ENCODE results near the gene CSF2RB.
"Not testable (repeated sequence)": the region's sequence is repeated elsewhere in the genome, so short reads cannot be mapped to it uniquely, and the experiment has no call there.

The CSF2RB gene

DNA sequence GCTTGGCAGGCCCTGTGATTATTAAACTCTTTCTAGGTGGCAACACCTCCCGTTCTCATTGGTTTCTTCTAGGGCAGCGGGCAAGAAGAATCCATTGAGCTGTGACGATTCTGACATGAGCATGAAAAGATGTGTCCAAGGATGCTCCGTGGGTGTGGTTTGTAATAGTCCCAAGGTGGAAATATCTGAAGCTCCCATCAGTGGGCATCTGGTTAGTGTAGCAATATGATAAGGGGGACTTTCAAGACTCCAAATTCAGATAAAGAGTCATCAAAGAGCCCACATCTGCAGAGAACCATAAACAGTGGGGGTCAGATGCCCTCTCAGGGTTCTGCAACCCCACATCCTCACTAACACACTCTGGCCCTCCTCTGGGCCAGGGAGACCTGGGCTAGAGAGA lies 63.2 kb downstream of the CSF2RB start:
- Histone ChIP-seq H3K9me3 (ENCODE audit: control insufficient read depth, insufficient read depth, low read depth, low read length) (no peaks in the 10 kb centered on the region), H3K36me3 (ENCODE audit: control insufficient read depth, insufficient read depth, low read length) (no peaks in the 10 kb centered on the region), H3K9ac (ENCODE audit: low read length) (no peak overlapping the region)

GRCh38 chr22:36977401-36977861 lies 64.0 kb downstream of the CSF2RB start:
- 0 out of 2 replicates have a peak, but pooled peaks cover 6% of the 10 kb centered on the region for H3K4me1 ChIP-seq (ENCODE audit: control insufficient read depth, insufficient read depth, low read length)
- H3K27ac ChIP-seq (ENCODE audit: low read depth, low read length) = no peak overlapping the region
- H3K9ac ChIP-seq (ENCODE audit: low read length) = no peak overlapping the region
- H3K4me3 ChIP-seq (ENCODE audit: low read depth, low read length) = peak overlapping the region; percentile 43
- H3K27me3 ChIP-seq (ENCODE audit: control insufficient read depth, insufficient read depth, low read length) = no peaks in the 10 kb centered on the region
- H3K36me3 ChIP-seq (ENCODE audit: control insufficient read depth, insufficient read depth, low read length) = no peaks in the 10 kb centered on the region
- no peaks in the 10 kb centered on the region for H3K9me3 ChIP-seq (ENCODE audit: control insufficient read depth, insufficient read depth, low read depth, low read length)

More for the DNA sequence above, 63.2 kb downstream of the CSF2RB start:
- Histone ChIP-seq H3K4me1 (ENCODE audit: control insufficient read depth, insufficient read depth, low read length) (0 out of 2 replicates have a peak, but pooled peaks cover 6% of the 10 kb centered on the region), H3K4me3 (ENCODE audit: low read depth, low read length) (no peak overlapping the region), H3K27ac (ENCODE audit: low read depth, low read length) (no peak overlapping the region), H3K27me3 (ENCODE audit: control insufficient read depth, insufficient read depth, low read length) (no peaks in the 10 kb centered on the region)

GRCh38 chr22:36977947-36978660 lies 64.7 kb downstream of the CSF2RB start:
- Histone ChIP-seq H3K27ac (ENCODE audit: low read depth, low read length) (no peak overlapping the region), H3K9ac (ENCODE audit: low read length) (no peak overlapping the region), H3K36me3 (ENCODE audit: control insufficient read depth, insufficient read depth, low read length) (no peaks in the 10 kb centered on the region), H3K4me3 (ENCODE audit: low read depth, low read length) (peak overlapping the region; percentile 43), H3K9me3 (ENCODE audit: control insufficient read depth, insufficient read depth, low read depth, low read length) (no peaks in the 10 kb centered on the region), H3K4me1 (ENCODE audit: control insufficient read depth, insufficient read depth, low read length) (0 out of 2 replicates have a peak, but pooled peaks cover 6% of the 10 kb centered on the region), H3K27me3 (ENCODE audit: control insufficient read depth, insufficient read depth, low read length) (no peaks in the 10 kb centered on the region)

DNA sequence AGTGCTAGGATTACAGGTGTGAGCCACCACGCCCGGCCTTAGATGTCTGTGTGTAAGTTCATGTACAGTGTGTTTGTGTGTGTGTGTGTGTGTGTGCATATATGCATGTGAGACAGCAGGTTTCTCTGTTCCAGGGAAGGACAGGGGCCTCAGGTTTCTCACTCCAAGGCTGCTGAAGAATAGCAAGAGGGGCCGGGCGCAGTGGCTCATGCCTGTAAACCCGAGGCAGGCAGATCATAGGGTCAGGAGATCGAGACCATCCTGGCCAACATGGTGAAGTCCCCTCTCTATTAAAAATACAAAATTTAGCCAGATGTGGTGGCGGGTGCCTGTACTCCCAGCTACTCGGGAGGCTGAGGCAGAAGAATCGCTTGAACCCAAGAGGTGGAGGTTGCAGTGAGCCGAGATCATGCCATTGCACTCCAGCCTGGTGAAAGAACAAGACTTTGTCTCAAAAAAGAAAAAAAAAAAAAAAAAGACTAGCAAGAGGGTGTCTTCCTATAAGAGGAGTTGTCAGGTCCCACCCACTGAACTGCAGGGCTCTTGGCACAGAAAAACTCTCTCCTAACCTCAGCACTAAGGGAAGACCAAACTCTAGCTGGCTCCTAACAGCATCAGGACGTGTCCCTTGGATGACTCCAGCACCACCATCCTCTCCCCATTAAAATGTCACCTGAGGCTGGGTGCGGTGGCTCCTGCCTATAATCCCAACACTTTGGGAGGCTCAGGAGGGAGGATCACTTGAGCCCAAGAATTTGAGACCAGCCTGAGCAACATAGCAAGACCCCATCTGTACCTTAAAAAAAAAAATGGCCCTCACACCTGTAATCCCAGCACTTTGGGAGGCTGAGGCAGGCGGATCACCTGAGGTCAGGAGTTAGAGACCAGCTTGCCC lies 65.8 kb downstream of the CSF2RB start:
- no peak overlapping the region for H3K9ac ChIP-seq (ENCODE audit: low read length)
- H3K27me3 ChIP-seq (ENCODE audit: control insufficient read depth, insufficient read depth, low read length) = no peaks in the 10 kb centered on the region
- H3K4me3 ChIP-seq (ENCODE audit: low read depth, low read length) = no peak overlapping the region
- H3K4me1 ChIP-seq (ENCODE audit: control insufficient read depth, insufficient read depth, low read length) = 0 out of 2 replicates have a peak, but pooled peaks cover 6% of the 10 kb centered on the region
- no peaks in the 10 kb centered on the region for H3K9me3 ChIP-seq (ENCODE audit: control insufficient read depth, insufficient read depth, low read depth, low read length)
- H3K27ac ChIP-seq (ENCODE audit: low read depth, low read length) = no peak overlapping the region
- no peaks in the 10 kb centered on the region for H3K36me3 ChIP-seq (ENCODE audit: control insufficient read depth, insufficient read depth, low read length)

- H3K4me3 ChIP-seq (ENCODE audit: low read depth, low read length) = no peak overlapping the region
- H3K9me3 ChIP-seq (ENCODE audit: control insufficient read depth, insufficient read depth, low read depth, low read length) = peaks cover 11% of the 10 kb centered on the region
- no peak overlapping the region for H3K9ac ChIP-seq (ENCODE audit: low read length)
- no peaks in the 10 kb centered on the region for H3K36me3 ChIP-seq (ENCODE audit: control insufficient read depth, insufficient read depth, low read length)
- 0 out of 2 replicates have a peak, but pooled peaks cover 6% of the 10 kb centered on the region for H3K4me1 ChIP-seq (ENCODE audit: control insufficient read depth, insufficient read depth, low read length)
- H3K27ac ChIP-seq (ENCODE audit: low read depth, low read length) = no peak overlapping the region
- no peaks in the 10 kb centered on the region for H3K27me3 ChIP-seq (ENCODE audit: control insufficient read depth, insufficient read depth, low read length)
Measured at GRCh38 chr22:36981247-36981775, 67.9 kb downstream of the CSF2RB start.

- H3K4me1 ChIP-seq (ENCODE audit: control insufficient read depth, insufficient read depth, low read length) = 0 out of 2 replicates have a peak, but pooled peaks cover 6% of the 10 kb centered on the region
- peaks cover 17% of the 10 kb centered on the region for H3K9me3 ChIP-seq (ENCODE audit: control insufficient read depth, insufficient read depth, low read depth, low read length)
- no peak overlapping the region for H3K27ac ChIP-seq (ENCODE audit: low read depth, low read length)
- no peaks in the 10 kb centered on the region for H3K27me3 ChIP-seq (ENCODE audit: control insufficient read depth, insufficient read depth, low read length)
- H3K36me3 ChIP-seq (ENCODE audit: control insufficient read depth, insufficient read depth, low read length) = no peaks in the 10 kb centered on the region
- H3K4me3 ChIP-seq (ENCODE audit: low read depth, low read length) = no peak overlapping the region
- no peak overlapping the region for H3K9ac ChIP-seq (ENCODE audit: low read length)
Measured at GRCh38 chr22:36982136-36982535, 68.7 kb downstream of the CSF2RB start.

GRCh38 chr22:36985211-36985889 lies 71.9 kb downstream of the CSF2RB start:
- Histone ChIP-seq H3K9me3 (ENCODE audit: control insufficient read depth, insufficient read depth, low read depth, low read length) (peaks cover 17% of the 10 kb centered on the region), H3K4me3 (ENCODE audit: low read depth, low read length) (no peak overlapping the region), H3K9ac (ENCODE audit: low read length) (no peak overlapping the region), H3K27me3 (ENCODE audit: control insufficient read depth, insufficient read depth, low read length) (no peaks in the 10 kb centered on the region), H3K27ac (ENCODE audit: low read depth, low read length) (no peak overlapping the region), H3K36me3 (ENCODE audit: control insufficient read depth, insufficient read depth, low read length) (no peaks in the 10 kb centered on the region), H3K4me1 (ENCODE audit: control insufficient read depth, insufficient read depth, low read length) (no peaks in the 10 kb centered on the region)

DNA sequence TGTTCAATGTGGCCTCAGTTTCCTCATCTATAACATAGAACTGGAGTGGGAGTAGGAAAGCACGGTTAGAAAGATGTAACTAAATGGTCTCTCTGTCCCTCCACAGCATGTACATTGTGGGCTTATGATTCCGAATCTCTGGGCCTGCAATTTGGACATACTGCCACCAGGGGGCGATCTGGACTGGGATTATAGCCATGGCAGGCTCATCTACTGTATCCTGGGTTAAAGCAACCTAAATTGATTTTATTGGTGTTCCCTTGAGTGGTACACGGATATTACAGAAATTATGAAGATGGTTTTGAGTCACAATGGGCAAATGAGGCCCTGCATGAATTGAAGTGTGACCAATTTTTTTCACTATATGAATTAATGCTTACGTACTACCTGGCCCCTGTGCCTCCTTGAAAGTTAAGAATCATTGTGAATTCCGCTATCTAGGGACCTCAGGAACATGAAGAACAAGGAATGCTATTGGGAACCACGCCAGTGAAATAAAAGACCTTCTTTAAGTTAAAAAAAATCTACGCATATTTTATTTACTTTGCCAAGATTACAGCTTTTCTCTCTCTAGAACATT lies 72.9 kb downstream of the CSF2RB start:
- Histone ChIP-seq H3K9me3 (ENCODE audit: control insufficient read depth, insufficient read depth, low read depth, low read length) (peaks cover 17% of the 10 kb centered on the region), H3K27ac (ENCODE audit: low read depth, low read length) (no peak overlapping the region)

GRCh38 chr22:36988075-36988832 lies 74.8 kb downstream of the CSF2RB start:
- no peak overlapping the region for H3K9ac ChIP-seq (ENCODE audit: low read length)
- H3K27ac ChIP-seq (ENCODE audit: low read depth, low read length) = no peak overlapping the region
- H3K4me1 ChIP-seq (ENCODE audit: control insufficient read depth, insufficient read depth, low read length) = no peaks in the 10 kb centered on the region; the same call in 1 of the 2 replicates
- H3K27me3 ChIP-seq (ENCODE audit: control insufficient read depth, insufficient read depth, low read length) = no peaks in the 10 kb centered on the region
- no peaks in the 10 kb centered on the region for H3K36me3 ChIP-seq (ENCODE audit: control insufficient read depth, insufficient read depth, low read length)
- no peak overlapping the region for H3K4me3 ChIP-seq (ENCODE audit: low read depth, low read length)
- peaks cover 17% of the 10 kb centered on the region for H3K9me3 ChIP-seq (ENCODE audit: control insufficient read depth, insufficient read depth, low read depth, low read length)

More for the DNA sequence above, 72.9 kb downstream of the CSF2RB start:
- no peak overlapping the region for H3K4me3 ChIP-seq (ENCODE audit: low read depth, low read length)
- no peaks in the 10 kb centered on the region for H3K27me3 ChIP-seq (ENCODE audit: control insufficient read depth, insufficient read depth, low read length)
- no peaks in the 10 kb centered on the region for H3K36me3 ChIP-seq (ENCODE audit: control insufficient read depth, insufficient read depth, low read length)
- H3K9ac ChIP-seq (ENCODE audit: low read length) = no peak overlapping the region
- H3K4me1 ChIP-seq (ENCODE audit: control insufficient read depth, insufficient read depth, low read length) = no peaks in the 10 kb centered on the region; the same call in 1 of the 2 replicates

DNA sequence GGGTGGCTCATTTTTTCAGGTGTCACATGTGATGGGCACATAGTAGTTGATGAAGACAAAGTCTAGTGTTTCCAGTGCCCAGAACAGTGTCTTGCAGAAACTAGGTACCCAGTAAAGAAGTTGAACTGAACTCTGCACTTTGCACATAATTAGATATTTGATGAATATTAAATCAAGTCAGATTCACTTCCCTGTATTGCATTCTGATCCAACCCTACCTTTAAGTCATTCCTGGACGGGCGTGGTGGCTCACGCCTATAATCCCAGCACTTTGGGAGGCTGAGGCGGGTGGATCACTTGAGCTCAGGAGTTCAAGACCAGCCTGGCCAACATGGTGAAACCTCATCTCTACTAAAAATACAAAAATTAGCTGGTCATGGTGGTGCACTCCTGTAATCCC lies 75.6 kb downstream of the CSF2RB start:
- H3K4me1 ChIP-seq (ENCODE audit: control insufficient read depth, insufficient read depth, low read length); H3K36me3 ChIP-seq (ENCODE audit: control insufficient read depth, insufficient read depth, low read length); H3K9ac ChIP-seq (ENCODE audit: low read length); H3K27me3 ChIP-seq (ENCODE audit: control insufficient read depth, insufficient read depth, low read length); H3K27ac ChIP-seq (ENCODE audit: low read depth, low read length); H3K4me3 ChIP-seq (ENCODE audit: low read depth, low read length): not testable (repeated sequence)
- peaks cover 17% of the 10 kb centered on the region for H3K9me3 ChIP-seq (ENCODE audit: control insufficient read depth, insufficient read depth, low read depth, low read length)
